GM21381 (cell line): ENCODE results near the gene SLC35E1.
"Not testable (repeated sequence)": the region's sequence is repeated elsewhere in the genome, so short reads cannot be mapped to it uniquely, and the experiment has no call there.

ENCODE experiments used
- ATAC-seq: cut with Tn5 transposase; IDR thresholded peaks from one replicate; pipeline ENCODE4 v1.9.1; 2021; ENCODE audit warnings: mild to moderate bottlenecking, moderate library complexity; ENCODE audit not compliant: unreplicated experiment

SLC35E1 gene

GRCh38 chr19:16506961-16507360 lies 65.3 kb downstream of the SLC35E1 start:
- no peak for ATAC-seq

- ATAC-seq, result not testable (repeated sequence)
These were observed 66.1 kb downstream of the SLC35E1 start for GRCh38 chr19:16506161-16506560.

GRCh38 chr19:16504271-16504670 lies 67.9 kb downstream of the SLC35E1 start:
- no peak for ATAC-seq
